Activated CD4-positive, alpha-beta memory T cell treated with anti-CD3 and anti-CD28 coated beads, Interleukin-2, amount 10 ng/mL, durations not matched to agents 7 days and 5 days (primary cell): ENCODE data around the gene TBC1D5. TPM values are rescaled to one million over a fixed set of nuclear protein-coding genes. Genes with fewer than 3 reads are reported as not detected.

Experiments used
- CTCF ChIA-PET: fragments of 350-600 bp; sonication (Branson Sonifier 250); formaldehyde crosslinking; loops from one replicate; lab custom pipeline; 2021; ENCODE audit warnings: antibody characterized with exemption, inconsistent platforms; lab: Charles Lee
- POLR2A ChIA-PET: fragments of 350-600 bp; sonication (Branson Sonifier 250); formaldehyde crosslinking; loops from one replicate; lab custom pipeline; 2021; ENCODE audit warnings: antibody characterized with exemption; lab: Charles Lee
- DNase-seq: peaks from one replicate; pipeline ENCODE4 v3.0.0-alpha.2; 2020
- H3K27ac Mint-ChIP-seq: one replicate; pipeline ENCODE4 v1.8.0; 2021; ENCODE audit warnings: mild to moderate bottlenecking, mixed read lengths
- H3K27me3 Mint-ChIP-seq: one replicate; pipeline ENCODE4 v1.8.0; 2021; ENCODE audit warnings: mixed read lengths
- H3K36me3 Mint-ChIP-seq: one replicate; pipeline ENCODE4 v1.8.0; 2021; ENCODE audit warnings: low read depth, mixed read lengths
- H3K4me1 Mint-ChIP-seq: one replicate; pipeline ENCODE4 v1.8.0; 2021; ENCODE audit warnings: mixed read lengths
- H3K4me3 Mint-ChIP-seq: one replicate; pipeline ENCODE4 v1.8.0; 2021; ENCODE audit warnings: mild to moderate bottlenecking, mixed read lengths
- H3K9me3 Mint-ChIP-seq: one replicate; pipeline ENCODE4 v1.8.0; 2021; ENCODE audit warnings: mixed read lengths
- total RNA-seq, 2 experiments: library from RNA; stranded (reverse); gene quantifications; one replicate each; pipeline ENCODE4 v1.2.3, GENCODE V29; 2021

Gene TBC1D5
- total RNA-seq, 2 experiments from 2014 or later: 49.9 to 50.8 TPM

GRCh38 chr3:17479681-17480405 lies 262.6 kb downstream of the TBC1D5 start:
- Mint-ChIP-seq H3K9me3 (no peaks in the 10 kb centered on the region), H3K27me3 (no peaks in the 10 kb centered on the region), H3K4me3 (no peak overlapping the region), H3K36me3 (no peaks in the 10 kb centered on the region), H3K4me1 (no peaks in the 10 kb centered on the region), H3K27ac (no peak overlapping the region)
- POLR2A ChIA-PET: no interaction called here
- CTCF ChIA-PET: no interaction called here
- no peak for DNase-seq

- CTCF ChIA-PET: no interaction called here
- Mint-ChIP-seq H3K4me3 (no peak overlapping the region), H3K9me3 (no peaks in the 10 kb centered on the region), H3K36me3 (no peaks in the 10 kb centered on the region), H3K4me1 (no peaks in the 10 kb centered on the region), H3K27me3 (no peaks in the 10 kb centered on the region), H3K27ac (no peak overlapping the region)
- no peak for DNase-seq
- POLR2A ChIA-PET: interaction anchor here (0.8 kb wide), 1 partner anchor 9 kb away, joined by 4 read pairs; no protein-coding TSS in a partner anchor
These were observed 263.8 kb downstream of the TBC1D5 start for GRCh38 chr3:17478673-17479072.

- Mint-ChIP-seq H3K27ac (no peak overlapping the region), H3K4me3 (no peak overlapping the region), H3K27me3 (no peaks in the 10 kb centered on the region), H3K4me1 (no peaks in the 10 kb centered on the region), H3K9me3 (no peaks in the 10 kb centered on the region), H3K36me3 (no peaks in the 10 kb centered on the region)
- DNase-seq: no peak
- POLR2A ChIA-PET: no interaction called here
- CTCF ChIA-PET: interaction anchor here (1.3 kb wide), 1 partner anchor 367 kb away, joined by 3 read pairs; no protein-coding TSS in a partner anchor
These were observed 268.7 kb downstream of the TBC1D5 start for GRCh38 chr3:17473761-17474160.

- Mint-ChIP-seq H3K36me3 (peaks cover 2% of the 10 kb centered on the region), H3K4me1 (no peaks in the 10 kb centered on the region), H3K4me3 (no peak overlapping the region), H3K27me3 (no peaks in the 10 kb centered on the region), H3K27ac (no peak overlapping the region), H3K9me3 (no peaks in the 10 kb centered on the region)
- ChIA-PET CTCF (interaction anchor here (1.4 kb wide), 1 partner anchor 57 kb away, joined by 3 read pairs; no protein-coding TSS in a partner anchor), POLR2A (no interaction called here)
- DNase-seq: no peak
These were observed 272.5 kb downstream of the TBC1D5 start for GRCh38 chr3:17469954-17470353.

- Mint-ChIP-seq H3K9me3 (no peaks in the 10 kb centered on the region), H3K4me3 (no peak overlapping the region), H3K4me1 (no peaks in the 10 kb centered on the region), H3K36me3 (peaks cover 2% of the 10 kb centered on the region), H3K27ac (no peak overlapping the region), H3K27me3 (no peaks in the 10 kb centered on the region)
- CTCF ChIA-PET: interaction anchor here (1.4 kb wide), 1 partner anchor 56 kb away, joined by 3 read pairs; no protein-coding TSS in a partner anchor
- POLR2A ChIA-PET: no interaction called here
- no peak for DNase-seq
These were observed 272.9 kb downstream of the TBC1D5 start for GRCh38 chr3:17469520-17469919.

- peaks cover 2% of the 10 kb centered on the region for H3K36me3 Mint-ChIP-seq
- H3K27ac Mint-ChIP-seq: no peak overlapping the region
- no peaks in the 10 kb centered on the region for H3K9me3 Mint-ChIP-seq
- DNase-seq: no peak
- ChIA-PET CTCF (no interaction called here), POLR2A (no interaction called here)
- no peaks in the 10 kb centered on the region for H3K4me1 Mint-ChIP-seq
- H3K27me3 Mint-ChIP-seq: no peaks in the 10 kb centered on the region
- no peak overlapping the region for H3K4me3 Mint-ChIP-seq
These were observed 276.4 kb downstream of the TBC1D5 start for GRCh38 chr3:17466028-17466427.

GRCh38 chr3:17459470-17459993 lies 282.9 kb downstream of the TBC1D5 start:
- no peaks in the 10 kb centered on the region for H3K36me3 Mint-ChIP-seq
- H3K9me3 Mint-ChIP-seq: no peaks in the 10 kb centered on the region
- H3K4me3 Mint-ChIP-seq: no peak overlapping the region
- no peaks in the 10 kb centered on the region for H3K27me3 Mint-ChIP-seq
- no peaks in the 10 kb centered on the region for H3K4me1 Mint-ChIP-seq
- CTCF ChIA-PET: no interaction called here
- no peak overlapping the region for H3K27ac Mint-ChIP-seq
- DNase-seq: no peak
- POLR2A ChIA-PET: no interaction called here

- ChIA-PET CTCF (no interaction called here), POLR2A (no interaction called here)
- H3K27ac Mint-ChIP-seq: no peak overlapping the region
These were observed 285.8 kb downstream of the TBC1D5 start for GRCh38 chr3:17456650-17457049.

GRCh38 chr3:17456046-17456445 lies 286.4 kb downstream of the TBC1D5 start:
- DNase-seq: no peak
- Mint-ChIP-seq H3K4me1 (peaks cover 1% of the 10 kb centered on the region), H3K4me3 (no peak overlapping the region), H3K36me3 (peaks cover 3% of the 10 kb centered on the region), H3K27me3 (no peaks in the 10 kb centered on the region), H3K27ac (no peak overlapping the region), H3K9me3 (no peaks in the 10 kb centered on the region)
- CTCF ChIA-PET: no interaction called here
- POLR2A ChIA-PET: no interaction called here

More at GRCh38 chr3:17456650-17457049, 285.8 kb downstream of the TBC1D5 start:
- no peak overlapping the region for H3K4me3 Mint-ChIP-seq
- DNase-seq: no peak
- no peaks in the 10 kb centered on the region for H3K4me1 Mint-ChIP-seq
- no peaks in the 10 kb centered on the region for H3K9me3 Mint-ChIP-seq
- no peaks in the 10 kb centered on the region for H3K27me3 Mint-ChIP-seq
- no peaks in the 10 kb centered on the region for H3K36me3 Mint-ChIP-seq

- ChIA-PET POLR2A (no interaction called here), CTCF (no interaction called here)
- no peaks in the 10 kb centered on the region for H3K4me1 Mint-ChIP-seq
- H3K4me3 Mint-ChIP-seq: no peak overlapping the region
- H3K27ac Mint-ChIP-seq: no peak overlapping the region
- H3K9me3 Mint-ChIP-seq: no peaks in the 10 kb centered on the region
- H3K27me3 Mint-ChIP-seq: no peaks in the 10 kb centered on the region
- DNase-seq: no peak
- H3K36me3 Mint-ChIP-seq: no peaks in the 10 kb centered on the region
These were observed 297.6 kb downstream of the TBC1D5 start for GRCh38 chr3:17444865-17445264.

GRCh38 chr3:17443142-17443541 lies 299.3 kb downstream of the TBC1D5 start:
- Mint-ChIP-seq H3K9me3 (peaks cover 4% of the 10 kb centered on the region), H3K27me3 (no peaks in the 10 kb centered on the region), H3K27ac (no peak overlapping the region), H3K4me3 (no peak overlapping the region), H3K36me3 (peaks cover 4% of the 10 kb centered on the region), H3K4me1 (no peaks in the 10 kb centered on the region)
- ChIA-PET POLR2A (no interaction called here), CTCF (no interaction called here)
- no peak for DNase-seq

- CTCF ChIA-PET: no interaction called here
- Mint-ChIP-seq H3K27me3 (no peaks in the 10 kb centered on the region), H3K36me3 (peaks cover 7% of the 10 kb centered on the region), H3K9me3 (peaks cover 8% of the 10 kb centered on the region), H3K27ac (no peak overlapping the region), H3K4me3 (no peak overlapping the region), H3K4me1 (no peaks in the 10 kb centered on the region)
- no peak for DNase-seq
- POLR2A ChIA-PET: no interaction called here
These were observed 299.9 kb downstream of the TBC1D5 start for GRCh38 chr3:17442332-17443049.

GRCh38 chr3:17433876-17434275 lies 308.6 kb downstream of the TBC1D5 start:
- DNase-seq: no peak
- Mint-ChIP-seq H3K4me1 (no peaks in the 10 kb centered on the region), H3K27me3 (no peaks in the 10 kb centered on the region), H3K36me3 (peaks cover 7% of the 10 kb centered on the region), H3K27ac (no peak overlapping the region), H3K9me3 (peaks cover 14% of the 10 kb centered on the region), H3K4me3 (no peak overlapping the region)
- ChIA-PET CTCF (no interaction called here), POLR2A (no interaction called here)
